CD4-positive, alpha-beta memory T cell (primary cell): ENCODE results near the gene PIGR. TPM values are rescaled to one million over a fixed set of nuclear protein-coding genes. Genes with fewer than 3 reads are reported as not detected.

Source experiments
- CTCF ChIA-PET: fragments of 350-600 bp; sonication (Branson Sonifier 250); formaldehyde crosslinking; loops from one replicate; lab custom pipeline; 2021; ENCODE audit warnings: inconsistent platforms; ENCODE audit not compliant: partially characterized antibody; lab: Charles Lee
- POLR2A ChIA-PET: fragments of 350-600 bp; sonication (Branson Sonifier 250); formaldehyde crosslinking; loops from one replicate; lab custom pipeline; 2021; ENCODE audit not compliant: partially characterized antibody; lab: Charles Lee
- DNase-seq, 5 donors: peaks; one replicate each; pipeline versions ENCODE4 v3.0.0 to v3.0.0-alpha.2; 2020 to 2022; ENCODE audit warnings: mixed read lengths in 1 of 5
- H3K27ac ChIP-seq: one replicate; pipeline ENCODE4 v1.7.0; 2013; ENCODE audit warnings: low read depth, low read length
- H3K27me3 ChIP-seq: 2 replicates; pipeline ENCODE4 v1.7.0; 2013; ENCODE audit warnings: mild to moderate bottlenecking, low read length, moderate library complexity; ENCODE audit not compliant: insufficient read depth
- H3K36me3 ChIP-seq: 2 replicates; pipeline ENCODE4 v1.7.0; 2013; ENCODE audit warnings: mild to moderate bottlenecking, low read length, moderate library complexity; ENCODE audit not compliant: insufficient read depth
- H3K4me1 ChIP-seq: 2 replicates; pipeline ENCODE4 v1.7.0; 2013; ENCODE audit warnings: mild to moderate bottlenecking, low read length, moderate library complexity; ENCODE audit not compliant: insufficient read depth
- H3K4me3 ChIP-seq, 2 donors: one replicate each; pipeline ENCODE4 v1.7.0; 2013; ENCODE audit warnings: low read length in 2 of 2, mild to moderate bottlenecking in 1 of 2
- H3K9me3 ChIP-seq, 2 donors: one replicate each; pipeline ENCODE4 v1.7.0; 2013; ENCODE audit warnings: low read length in 2 of 2, control low read depth in 1 of 2; ENCODE audit not compliant: control insufficient read depth in 1 of 2
- H3K27ac Mint-ChIP-seq, 7 donors: one replicate each; pipeline ENCODE4 v1.8.0; 2020 to 2021; ENCODE audit warnings: mixed read lengths in 7 of 7, mild to moderate bottlenecking in 6 of 7, inconsistent platforms in 3 of 7, moderate library complexity in 3 of 7
- H3K27me3 Mint-ChIP-seq, 2 donors: one replicate each; pipeline ENCODE4 v1.8.0; 2020 to 2021; ENCODE audit warnings: mixed read lengths in 2 of 2
- H3K36me3 Mint-ChIP-seq, 2 donors: one replicate each; pipeline ENCODE4 v1.8.0; 2020 to 2021; ENCODE audit warnings: mixed read lengths in 2 of 2, inconsistent platforms in 1 of 2, mild to moderate bottlenecking in 1 of 2
- H3K4me1 Mint-ChIP-seq, 4 donors: one replicate each; pipeline ENCODE4 v1.8.0; 2020 to 2021; ENCODE audit warnings: mixed read lengths in 4 of 4, mild to moderate bottlenecking in 1 of 4
- H3K4me3 Mint-ChIP-seq, 8 donors: one replicate each; pipeline ENCODE4 v1.8.0; 2020 to 2021; ENCODE audit warnings: mixed read lengths in 8 of 8, mild to moderate bottlenecking in 7 of 8, moderate library complexity in 6 of 8, inconsistent platforms in 3 of 8
- H3K9me3 Mint-ChIP-seq, 8 donors: one replicate each; pipeline ENCODE4 v1.8.0; 2020 to 2021; ENCODE audit warnings: mixed read lengths in 8 of 8, mild to moderate bottlenecking in 5 of 8, inconsistent platforms in 3 of 8, moderate library complexity in 1 of 8
- intact Hi-C: fragments of 100-400 bp; cut with micrococcal nuclease; formaldehyde crosslinking; loops from one replicate; pipeline ENCODE4 v1.15.1; 2023
- polyA plus RNA-seq, 2 donors: library from polyadenylated mRNA; unstranded; fragments of 300-500 nt; fragmentation: Illumina TruSeq; gene quantifications; one replicate each; pipeline ENCODE4 v1.2.3, GENCODE V29; 2021
- total RNA-seq, 2 experiments: library from RNA; stranded (reverse); gene quantifications; one replicate each; pipeline ENCODE4 v1.2.3, GENCODE V29; 2021

PIGR gene
- total and polyA plus RNA-seq, 4 experiments from 2014 or later: not detected

GRCh38 chr1:206935491-206936067 is 10.7 kb downstream of the PIGR start:
- no peak overlapping the region for H3K27ac Mint-ChIP-seq
- Histone ChIP-seq H3K36me3 (no peaks in the 10 kb centered on the region), H3K27me3 (no peaks in the 10 kb centered on the region), H3K27ac (no peak overlapping the region), H3K9me3 (no peaks in the 10 kb centered on the region), H3K4me1 (peaks cover 14% of the 10 kb centered on the region), H3K4me3 (no peak overlapping the region)
- ChIA-PET POLR2A (interaction anchor here (0.5 to 1.2 kb wide), 3 partner anchors 16 to 23 kb away, joined by 3 to 5 read pairs (median 3); no protein-coding TSS in a partner anchor), CTCF (interaction anchor here (1.1 to 13.7 kb wide), 16 partner anchors 7 to 232 kb away, joined by 3 to 477 read pairs (median 11); partner anchors contain the start of genes FCMR, IL20 and PIGR)
- H3K4me1 Mint-ChIP-seq: peaks cover 9 to 25% (median 19%) of the 10 kb centered on the region in 4 donors
- H3K9me3 Mint-ChIP-seq: no peaks in the 10 kb centered on the region
- no peak overlapping the region for H3K4me3 Mint-ChIP-seq
- H3K27me3 Mint-ChIP-seq: no peaks in the 10 kb centered on the region
- peak in 1 of 5 donors; percentile 30 for DNase-seq
- intact Hi-C loops: no loop called here
- H3K36me3 Mint-ChIP-seq: no peaks in the 10 kb centered on the region

GRCh38 chr1:206933333-206933945 is 12.8 kb downstream of the PIGR start:
- H3K27ac ChIP-seq: no peak overlapping the region

GRCh38 chr1:206932177-206932576 is 14.1 kb downstream of the PIGR start:
- H3K36me3 Mint-ChIP-seq: no peaks in the 10 kb centered on the region
- Histone ChIP-seq H3K4me3 (no peak overlapping the region), H3K36me3 (no peaks in the 10 kb centered on the region), H3K27ac (no peak overlapping the region), H3K27me3 (no peaks in the 10 kb centered on the region), H3K4me1 (peaks cover 32% of the 10 kb centered on the region), H3K9me3 (no peaks in the 10 kb centered on the region)
- intact Hi-C loops: loop anchor here (5.0 kb wide), 1 partner anchor 50 kb away; no protein-coding TSS in a partner anchor
- ChIA-PET CTCF (interaction anchor here (0.9 to 13.7 kb wide), 27 partner anchors 14 to 223 kb away, joined by 3 to 477 read pairs (median 8); partner anchors contain the start of genes FCAMR, FCMR, IL20 and IL24), POLR2A (interaction anchor here (0.8 to 8.7 kb wide), 6 partner anchors 15 to 174 kb away, joined by 3 to 179 read pairs (median 10); partner anchors contain the start of gene FCMR)
- H3K27ac Mint-ChIP-seq: peak overlapping the region in 1 of 7 donors; percentile 88
- no peaks in the 10 kb centered on the region for H3K9me3 Mint-ChIP-seq
- no peaks in the 10 kb centered on the region for H3K27me3 Mint-ChIP-seq
- no peak for DNase-seq
- peaks cover 22 to 48% (median 32%) of the 10 kb centered on the region in 4 donors for H3K4me1 Mint-ChIP-seq
- H3K4me3 Mint-ChIP-seq: no peak overlapping the region

More at GRCh38 chr1:206933333-206933945, 12.8 kb downstream of the PIGR start:
- CTCF ChIA-PET: interaction anchor here (0.6 to 13.7 kb wide), 50 partner anchors 8 to 260 kb away, joined by 3 to 477 read pairs (median 4); partner anchors contain the start of genes FCAMR, FCMR, IL20 and IL24
- no peaks in the 10 kb centered on the region for H3K27me3 ChIP-seq
- Mint-ChIP-seq H3K9me3 (no peaks in the 10 kb centered on the region), H3K4me1 (peaks cover 22 to 38% (median 31%) of the 10 kb centered on the region in 4 donors), H3K27me3 (no peaks in the 10 kb centered on the region), H3K27ac (peak overlapping the region in 6 of 7 donors; percentile 15 to 77 (median 58)), H3K4me3 (no peak overlapping the region), H3K36me3 (no peaks in the 10 kb centered on the region)
- peak; percentile 54 to 69 (median 63) for DNase-seq
- POLR2A ChIA-PET: interaction anchor here (0.6 to 8.7 kb wide), 9 partner anchors 16 to 199 kb away, joined by 3 to 179 read pairs (median 8); partner anchors contain the start of gene FCMR
- H3K9me3 ChIP-seq: no peaks in the 10 kb centered on the region
- intact Hi-C loops: loop anchor here (1.0 to 5.0 kb wide), 7 partner anchors 10 to 207 kb away; partner anchors contain the start of gene IL20
- H3K36me3 ChIP-seq: no peaks in the 10 kb centered on the region
- no peak overlapping the region for H3K4me3 ChIP-seq
- peaks cover 26% of the 10 kb centered on the region for H3K4me1 ChIP-seq

GRCh38 chr1:206931709-206932108 is 14.6 kb downstream of the PIGR start:
- Mint-ChIP-seq H3K4me3 (no peak overlapping the region), H3K27ac (peak overlapping the region in 4 of 7 donors; percentile 22 to 88 (median 32)), H3K4me1 (peaks cover 22 to 49% (median 32%) of the 10 kb centered on the region in 4 donors), H3K27me3 (no peaks in the 10 kb centered on the region), H3K36me3 (no peaks in the 10 kb centered on the region), H3K9me3 (no peaks in the 10 kb centered on the region)
- CTCF ChIA-PET: interaction anchor here (0.9 to 13.7 kb wide), 25 partner anchors 14 to 222 kb away, joined by 3 to 477 read pairs (median 8); partner anchors contain the start of genes FCAMR, FCMR, IL20 and IL24
- POLR2A ChIA-PET: interaction anchor here (0.8 to 8.7 kb wide), 6 partner anchors 14 to 73 kb away, joined by 3 to 179 read pairs (median 11); partner anchors contain the start of gene FCMR
- Histone ChIP-seq H3K27me3 (no peaks in the 10 kb centered on the region), H3K9me3 (no peaks in the 10 kb centered on the region), H3K36me3 (no peaks in the 10 kb centered on the region), H3K27ac (no peak overlapping the region), H3K4me1 (peaks cover 34% of the 10 kb centered on the region), H3K4me3 (no peak overlapping the region)
- intact Hi-C loops: loop anchor here (5.0 kb wide), 1 partner anchor 51 kb away; no protein-coding TSS in a partner anchor
- DNase-seq: no peak

- Mint-ChIP-seq H3K36me3 (no peaks in the 10 kb centered on the region), H3K9me3 (no peaks in the 10 kb centered on the region), H3K4me1 (peaks cover 25 to 55% (median 34%) of the 10 kb centered on the region in 4 donors), H3K4me3 (peak overlapping the region; percentile 2 to 70 (median 54)), H3K27me3 (no peaks in the 10 kb centered on the region), H3K27ac (peak overlapping the region; percentile 81 to 93 (median 88))
- Histone ChIP-seq H3K36me3 (no peaks in the 10 kb centered on the region), H3K4me3 (no peak overlapping the region), H3K27me3 (no peaks in the 10 kb centered on the region), H3K9me3 (no peaks in the 10 kb centered on the region), H3K27ac (no peak overlapping the region), H3K4me1 (peaks cover 39% of the 10 kb centered on the region)
- ChIA-PET POLR2A (interaction anchor here (0.6 to 8.7 kb wide), 5 partner anchors 13 to 186 kb away, joined by 3 to 179 read pairs (median 12); partner anchors contain the start of gene FCMR), CTCF (interaction anchor here (1.3 to 13.7 kb wide), 9 partner anchors 13 to 204 kb away, joined by 5 to 477 read pairs (median 41); partner anchors contain the start of genes FCMR and IL20)
- DNase-seq: no peak
- intact Hi-C loops: loop anchor here (5.0 kb wide), 1 partner anchor 52 kb away; no protein-coding TSS in a partner anchor
These were observed 16.0 kb downstream of the PIGR start for GRCh38 chr1:206930210-206930798.

- CTCF ChIA-PET: interaction anchor here (1.1 to 13.7 kb wide), 5 partner anchors 12 to 195 kb away, joined by 3 to 477 read pairs (median 4); partner anchors contain the start of gene FCMR
- no peak for DNase-seq
- no peak overlapping the region for H3K27ac ChIP-seq
These were observed 16.7 kb downstream of the PIGR start for GRCh38 chr1:206929524-206929923.

More at GRCh38 chr1:206929524-206929923, 16.7 kb downstream of the PIGR start:
- H3K4me1 Mint-ChIP-seq: peaks cover 25 to 55% (median 34%) of the 10 kb centered on the region in 4 donors
- Histone ChIP-seq H3K36me3 (no peaks in the 10 kb centered on the region), H3K27me3 (no peaks in the 10 kb centered on the region), H3K4me3 (peak overlapping the region in 1 of 2 donors; percentile 19), H3K9me3 (no peaks in the 10 kb centered on the region), H3K4me1 (peaks cover 47% of the 10 kb centered on the region)
- no peaks in the 10 kb centered on the region for H3K27me3 Mint-ChIP-seq
- H3K9me3 Mint-ChIP-seq: no peaks in the 10 kb centered on the region
- intact Hi-C loops: no loop called here
- POLR2A ChIA-PET: interaction anchor here (1.9 to 8.7 kb wide), 3 partner anchors 12 to 24 kb away, joined by 10 to 179 read pairs (median 12); partner anchors contain the start of gene FCMR
- no peaks in the 10 kb centered on the region for H3K36me3 Mint-ChIP-seq
- H3K4me3 Mint-ChIP-seq: peak overlapping the region in 1 of 8 donors; percentile 72
- H3K27ac Mint-ChIP-seq: peak overlapping the region; percentile 62 to 93 (median 88)
